OCI-LY1 (cell line): ENCODE results near the gene FNDC7.

Source experiments
- CTCF ChIP-seq: fragments of 200-600 bp; sonication (generic), shearing (Covaris generic); IDR thresholded peaks from 2 replicates; pipeline ENCODE4 v1.5.1; 2017; ENCODE audit warnings: mild to moderate bottlenecking, antibody characterized with exemption, low read length, moderate library complexity, mixed read lengths
- EZH2 ChIP-seq: fragments of 200-600 bp; sonication (generic), shearing (Covaris generic); IDR thresholded peaks from 2 replicates; pipeline ENCODE4 v1.8.0; 2017; ENCODE audit warnings: borderline replicate concordance, mixed run types, mild to moderate bottlenecking, antibody characterized with exemption, low read length, moderate library complexity, mixed read lengths

GRCh38 chr1:108747898-108748297 is 35.2 kb downstream of the FNDC7 start:
- TF ChIP-seq EZH2: no peak
- no peak for TF ChIP-seq CTCF
